HG03135 (cell line): Measurements from ENCODE around the gene CUL1.

Experiments
- ATAC-seq: cut with Tn5 transposase; IDR thresholded peaks from one replicate; pipeline ENCODE4 v1.9.1; 2021; ENCODE audit warnings: mild to moderate bottlenecking, moderate library complexity; ENCODE audit not compliant: unreplicated experiment

The CUL1 gene

DNA sequence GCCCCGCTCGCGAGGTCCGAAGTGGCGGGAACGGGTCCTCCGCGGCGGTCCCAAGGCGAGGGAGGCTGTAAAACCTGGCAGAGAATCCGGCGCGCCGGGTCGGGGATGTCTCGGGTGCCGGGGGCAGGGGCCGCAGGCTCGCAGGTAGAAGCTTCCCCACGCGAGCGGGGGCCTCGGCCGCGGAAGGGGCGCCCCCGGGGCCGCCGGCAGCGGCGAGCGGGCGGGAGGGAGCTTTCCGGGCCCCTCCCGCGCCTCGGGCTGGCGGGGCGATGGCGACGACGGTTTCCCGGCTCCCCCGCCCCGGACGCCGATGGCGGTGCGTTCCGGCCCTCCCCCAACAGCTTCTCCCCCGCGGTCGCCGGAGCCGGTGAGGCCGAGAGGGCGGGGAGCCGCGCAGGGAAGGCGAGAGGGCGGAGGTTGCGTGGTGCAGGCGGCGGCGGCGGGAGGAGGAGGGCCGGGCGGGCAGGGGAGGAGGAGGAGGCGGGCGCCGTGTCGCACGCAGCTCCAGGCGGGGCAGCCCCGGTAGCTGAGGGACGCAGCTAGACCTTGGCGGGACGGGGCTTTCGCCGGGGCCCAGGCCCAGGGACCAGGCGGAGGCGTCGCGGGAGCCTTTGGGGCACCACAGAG, at the start of gene CUL1:
Gene CUL1 (plus strand): TSS at position 507 of the 627 bp plus-strand sequence. CDS start 31,220 bp downstream, outside the sequence.
- ATAC-seq, result peak; percentile 67

DNA sequence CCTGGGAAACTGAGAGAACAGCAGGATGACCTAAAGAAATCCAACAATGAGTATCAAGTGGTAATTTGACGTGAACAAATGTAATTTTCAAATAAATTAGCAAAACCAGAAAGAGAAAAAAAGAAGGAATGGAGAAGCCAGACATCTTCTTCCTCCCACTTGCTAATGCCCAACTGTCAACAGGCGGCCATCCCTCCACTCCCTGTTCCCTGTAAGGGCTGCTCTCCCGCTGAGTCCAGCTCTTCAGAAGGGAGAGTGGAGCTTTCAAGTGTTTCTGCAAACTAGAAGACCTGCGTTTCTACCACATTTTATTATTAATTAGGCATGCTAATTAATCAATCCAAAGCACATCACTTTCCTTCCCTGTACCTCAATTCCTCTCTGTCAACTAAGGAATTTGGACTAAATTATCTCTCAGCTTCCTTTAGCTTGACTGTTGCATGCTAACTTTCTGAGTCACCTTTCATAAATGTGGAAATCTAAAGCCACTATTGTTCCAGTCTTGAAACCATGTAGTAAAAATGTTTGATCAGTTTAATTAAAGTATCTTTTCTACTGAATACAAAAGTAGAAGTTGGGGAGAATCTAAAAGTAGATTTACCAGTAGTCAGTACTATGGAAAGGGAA, 48.4 kb upstream of the CUL1 start:
- no peak for ATAC-seq

DNA sequence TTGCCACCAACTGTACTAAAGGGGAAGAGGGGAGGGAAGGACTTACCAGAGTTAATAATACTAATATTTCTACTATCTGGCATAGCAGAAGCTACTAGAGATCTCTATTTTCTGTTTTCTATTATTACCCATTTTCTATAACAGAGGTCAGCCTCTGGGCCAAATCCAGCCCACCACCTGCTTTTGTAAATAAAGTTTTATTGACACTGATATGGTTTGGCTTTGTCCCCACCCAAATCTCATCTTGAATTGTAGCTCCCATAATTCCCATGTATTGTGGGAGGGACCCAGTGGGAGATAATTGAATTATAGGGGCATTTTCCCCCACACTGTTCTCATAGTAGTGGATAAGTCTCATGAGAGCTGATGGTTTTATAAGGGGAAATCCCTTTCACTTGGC, 45.9 kb upstream of the CUL1 start:
- ATAC-seq, result no peak

DNA sequence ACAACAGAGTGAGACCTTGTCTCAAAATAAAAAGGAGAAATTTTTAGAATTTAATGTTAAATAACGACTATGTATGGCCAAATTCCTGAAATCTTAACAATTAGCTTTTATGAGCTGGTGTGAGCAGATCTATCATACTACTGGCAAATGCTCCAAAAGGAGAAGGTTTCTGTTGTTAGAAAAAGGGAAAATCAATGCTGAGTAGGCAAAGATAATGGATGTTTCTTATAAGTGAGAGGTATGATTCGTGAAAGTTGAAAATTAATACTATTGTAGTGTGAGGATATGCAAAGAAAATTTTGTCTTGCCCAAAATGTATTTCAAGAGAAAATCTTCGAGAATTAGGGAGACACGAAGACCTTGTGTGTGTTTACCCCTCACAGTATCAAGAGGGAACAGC, 40.8 kb upstream of the CUL1 start:
- ATAC-seq, result no peak

DNA sequence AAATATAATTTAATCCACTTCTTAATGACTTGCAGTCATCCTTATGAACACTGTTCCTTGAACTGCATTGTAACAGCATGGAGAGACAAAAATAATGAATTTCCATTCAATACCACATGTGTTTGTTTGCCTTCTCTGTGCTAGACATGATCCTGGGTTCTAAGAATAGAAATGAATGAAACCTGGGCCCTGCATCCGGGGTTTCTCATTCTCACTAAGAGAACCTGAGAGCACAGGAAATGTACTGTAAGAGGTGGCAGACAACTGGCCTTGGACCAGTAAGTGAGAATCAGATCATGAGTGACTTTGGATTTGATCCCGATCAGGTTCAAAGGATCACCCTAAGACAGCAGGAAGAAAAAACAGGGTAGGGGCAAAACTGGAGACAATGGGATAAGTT, 37.2 kb upstream of the CUL1 start:
- no peak for ATAC-seq

DNA sequence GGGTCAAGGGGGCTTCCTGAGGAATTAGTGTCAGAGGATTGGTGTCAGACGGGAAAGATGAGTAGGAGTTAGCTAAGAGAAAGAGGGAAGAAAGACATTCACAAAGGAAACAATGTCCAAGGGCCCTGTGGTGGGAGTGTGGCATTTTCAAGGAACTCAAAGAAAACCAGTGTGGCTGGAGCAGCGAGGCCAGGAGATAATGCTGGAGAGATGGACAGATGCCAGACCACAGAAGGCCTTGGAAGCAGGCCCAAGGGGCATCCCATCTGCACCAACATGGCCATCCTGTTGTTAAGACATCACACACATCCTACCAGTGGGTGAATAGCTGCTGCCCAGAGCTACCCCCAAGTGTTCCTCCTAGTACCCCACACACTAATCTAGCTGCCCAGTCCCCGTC, 36.1 kb upstream of the CUL1 start:
- ATAC-seq, result no peak

DNA sequence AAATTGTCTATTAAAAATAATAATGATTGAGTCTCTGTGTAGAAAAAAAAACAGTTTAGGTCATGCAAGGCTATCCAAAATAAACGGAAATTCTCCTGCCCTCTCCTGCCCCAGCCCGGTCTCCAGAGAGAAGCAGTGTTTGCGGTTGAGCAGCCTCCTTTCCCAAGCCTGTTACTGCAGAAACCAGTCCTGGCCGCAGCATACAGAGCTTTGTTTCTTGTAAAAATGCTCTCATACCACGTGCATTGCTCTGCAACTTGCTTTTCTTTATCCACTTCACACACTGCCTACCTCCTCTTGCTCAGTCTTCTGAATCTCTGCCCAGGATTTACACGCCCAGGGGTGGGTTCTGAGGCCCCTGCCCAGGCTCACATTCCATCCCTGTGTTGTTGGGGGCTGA, 34.4 kb upstream of the CUL1 start:
- no peak for ATAC-seq

DNA sequence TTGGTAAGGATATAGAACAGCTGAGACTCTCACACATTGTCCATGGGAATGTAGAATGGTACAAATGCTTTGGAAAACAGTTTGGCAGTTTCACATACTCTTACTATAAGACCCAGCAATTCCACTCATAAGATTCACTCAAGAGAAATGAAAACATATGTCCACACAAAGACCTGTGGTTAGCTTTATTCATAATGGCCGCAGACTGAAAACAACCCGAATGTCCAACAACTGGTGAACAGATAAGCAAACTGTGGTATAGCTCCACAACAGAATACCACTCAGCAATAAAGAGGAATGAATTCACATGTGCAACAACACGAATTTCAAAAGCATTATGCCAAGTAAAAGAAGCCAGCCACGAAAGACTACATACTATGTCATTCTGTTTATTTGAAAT, 33.5 kb upstream of the CUL1 start:
- no peak for ATAC-seq

DNA sequence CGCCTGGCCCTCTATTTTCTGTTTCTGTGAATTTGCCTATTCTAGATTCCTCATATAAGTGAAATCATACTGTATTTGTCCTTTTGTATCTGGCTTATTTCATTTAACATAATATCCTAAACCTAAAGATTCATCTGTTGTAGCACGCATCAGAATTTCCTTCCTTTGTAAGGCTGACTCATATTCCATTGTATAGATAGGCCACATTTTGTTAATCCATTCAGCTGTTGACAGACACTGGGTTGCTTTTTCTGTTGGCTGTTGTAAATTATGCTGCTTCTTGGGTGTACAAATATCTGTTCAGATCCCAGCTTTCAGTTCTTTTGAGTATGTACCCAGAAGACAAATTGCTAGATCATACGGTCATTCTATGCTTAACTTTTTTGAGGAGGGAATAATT, 28.8 kb upstream of the CUL1 start:
- no peak for ATAC-seq

DNA sequence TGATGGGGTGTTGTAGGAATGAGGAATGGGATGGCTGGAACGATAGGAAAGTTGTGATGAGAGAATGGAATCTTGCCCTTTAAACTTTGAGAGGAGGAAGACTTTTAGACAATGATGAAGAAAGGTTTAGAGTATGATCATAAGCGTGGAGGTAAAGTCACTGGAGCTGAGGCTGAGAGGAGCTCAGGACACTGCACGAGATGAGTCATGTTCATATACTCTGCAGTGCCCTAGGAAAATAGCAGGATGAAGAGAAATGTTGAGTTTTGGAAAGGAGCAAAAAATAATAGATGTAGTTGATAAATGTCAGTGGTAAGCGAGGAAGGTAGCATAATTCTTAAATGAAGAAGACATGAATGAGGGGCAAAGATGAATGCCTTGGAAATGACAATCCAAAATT, 28.3 kb upstream of the CUL1 start:
- ATAC-seq, result no peak

DNA sequence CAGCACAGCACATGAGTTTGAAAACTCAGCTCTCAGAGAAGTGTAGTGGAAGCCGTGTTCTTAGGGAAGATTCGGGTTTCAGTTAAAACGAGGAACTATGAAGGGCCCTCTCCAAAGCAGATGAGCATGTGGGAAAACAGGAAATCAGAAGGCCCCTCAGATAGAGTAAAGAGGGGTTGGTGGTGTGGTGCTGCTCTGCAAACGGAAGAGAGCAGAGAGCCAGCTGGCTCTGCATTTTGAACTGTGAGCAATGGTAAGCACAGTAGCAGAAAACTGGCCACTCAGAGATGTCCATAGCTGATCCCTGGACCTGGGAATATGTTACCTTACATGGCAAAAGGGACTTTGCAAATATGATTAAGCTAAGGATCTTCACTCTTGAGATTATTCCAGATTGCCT, 27.9 kb upstream of the CUL1 start:
- ATAC-seq, result no peak

DNA sequence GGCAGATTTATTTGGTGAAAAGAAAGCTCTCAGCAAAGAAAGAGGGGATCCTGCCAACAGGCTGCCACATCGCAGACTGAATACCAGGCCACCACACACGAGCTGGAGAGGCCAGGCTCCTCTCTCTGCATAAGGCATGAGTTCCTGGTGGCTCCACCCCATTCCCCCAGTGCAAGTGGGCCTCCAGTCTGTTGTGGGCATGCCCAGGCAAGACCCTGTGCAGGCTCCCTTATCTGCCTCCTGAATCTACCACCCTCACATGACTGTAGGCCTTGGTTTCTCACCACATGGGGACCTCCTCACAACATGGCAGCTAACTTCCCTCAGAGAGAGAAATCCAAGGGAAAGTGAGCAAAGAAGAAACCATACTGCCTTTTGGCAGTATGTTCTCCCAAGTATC, 26.7 kb upstream of the CUL1 start:
- ATAC-seq, result no peak

DNA sequence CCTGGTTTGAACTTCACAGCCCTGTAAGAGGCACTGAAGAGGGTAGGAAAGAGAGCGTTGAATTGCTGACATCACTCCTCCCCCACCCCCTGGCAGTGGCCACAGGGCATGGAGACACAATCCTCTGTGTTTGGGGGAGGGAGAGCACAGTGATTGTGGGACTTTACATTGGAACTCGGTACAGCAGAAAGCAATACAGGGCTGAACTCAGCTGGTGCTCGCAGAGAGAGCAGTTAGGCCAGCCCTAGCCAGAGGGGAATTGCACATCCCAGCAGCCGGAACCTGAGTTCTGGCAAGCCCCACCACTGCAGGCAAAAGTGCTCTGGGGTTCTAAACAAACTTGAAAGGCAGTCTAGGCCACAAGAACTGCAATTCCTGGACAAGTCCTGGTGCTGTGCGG, 24.0 kb upstream of the CUL1 start:
- ATAC-seq, result no peak

DNA sequence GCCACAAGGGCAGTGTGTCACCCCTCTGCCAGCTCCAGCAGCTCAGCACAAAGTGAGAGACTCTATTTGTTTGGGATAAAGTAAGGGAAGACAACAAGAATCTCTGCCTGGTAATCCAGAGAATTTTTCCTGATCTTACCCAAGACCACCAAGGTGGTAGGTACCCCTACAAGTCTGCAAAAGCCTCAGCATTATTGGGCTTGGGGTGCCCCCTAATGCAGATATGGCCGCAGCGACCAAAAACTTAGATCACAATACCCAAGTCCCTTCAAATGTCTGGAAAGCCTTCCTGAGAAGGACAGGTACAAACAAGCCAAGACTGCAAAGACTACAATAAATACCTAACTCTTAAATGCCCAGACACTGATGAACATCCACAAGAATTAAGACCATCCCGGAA, 22.4 kb upstream of the CUL1 start:
- ATAC-seq, result no peak

DNA sequence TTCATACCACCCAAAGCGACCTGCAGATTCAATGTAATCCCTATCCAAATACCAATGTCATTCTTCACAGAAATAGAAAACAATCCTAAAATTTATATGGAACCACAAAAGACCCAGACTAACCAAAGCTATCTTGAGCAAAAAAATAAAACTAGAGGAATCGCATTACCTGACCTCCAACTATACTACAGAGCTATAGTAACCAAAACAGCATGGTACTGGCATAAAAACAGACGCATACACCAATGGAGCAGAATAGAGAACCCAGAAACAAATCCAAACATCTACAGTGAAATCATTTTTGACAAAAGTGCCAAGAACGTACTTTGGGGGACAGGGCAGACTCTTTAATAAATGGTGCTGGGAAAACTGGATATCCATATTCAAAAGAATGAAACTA, 16.9 kb upstream of the CUL1 start:
- no peak for ATAC-seq

DNA sequence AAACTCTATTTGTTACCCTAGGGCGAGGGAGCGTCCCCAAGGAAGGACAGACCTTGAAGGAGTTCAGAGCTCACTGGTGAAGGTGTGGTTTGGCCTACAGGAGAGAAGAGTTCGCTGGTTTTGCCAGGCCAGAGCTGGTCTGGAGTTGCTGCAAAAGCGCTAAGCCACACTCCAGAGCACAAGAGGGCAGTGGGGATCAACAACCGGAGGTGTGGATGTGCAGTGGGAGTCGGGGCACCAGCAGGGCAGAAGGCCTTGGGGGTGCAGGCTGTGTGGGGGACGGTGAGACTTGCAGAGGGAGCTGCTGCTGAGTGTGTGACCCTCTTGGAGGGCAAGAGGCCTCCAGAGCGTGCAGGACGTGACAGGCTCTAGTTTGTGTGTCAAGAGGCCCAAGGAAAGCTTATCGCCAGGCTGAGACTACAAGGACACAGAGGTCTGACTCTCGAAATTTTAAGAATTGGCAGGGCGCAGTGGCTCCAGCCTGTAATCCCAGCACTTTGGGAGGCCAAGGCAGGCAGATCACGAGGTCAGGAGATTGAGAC, 14.3 kb upstream of the CUL1 start:
- ATAC-seq, result no peak

DNA sequence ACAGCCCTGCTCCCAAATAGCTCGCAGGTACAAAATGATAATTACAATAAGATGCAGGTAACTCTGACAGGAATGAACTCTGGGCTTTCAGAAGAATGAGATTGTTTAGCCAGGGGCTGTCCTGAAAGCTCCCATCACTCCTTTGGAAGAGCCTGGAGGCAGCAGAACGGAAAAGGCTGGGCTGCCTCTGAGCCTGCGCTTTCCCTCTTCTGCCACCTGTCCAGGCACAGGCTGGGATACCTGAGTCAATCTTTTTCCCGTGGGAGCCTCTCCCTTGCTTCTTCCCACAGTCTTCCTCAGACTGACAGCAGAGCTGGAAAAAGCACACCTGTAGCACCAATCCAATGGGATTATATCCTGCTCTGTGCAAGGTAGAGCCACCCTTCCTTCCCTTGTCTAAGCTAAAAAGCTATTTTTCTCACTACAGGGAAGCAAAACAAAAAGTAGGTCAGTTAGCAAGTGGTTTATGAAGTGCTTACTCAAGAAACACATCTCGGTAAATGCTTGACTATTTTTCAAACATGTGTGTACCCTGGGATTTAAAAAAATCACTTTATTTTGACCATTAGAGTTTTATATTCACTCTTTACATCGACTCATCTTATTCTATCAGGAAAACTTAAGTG, 12.3 kb upstream of the CUL1 start:
- ATAC-seq, result no peak

DNA sequence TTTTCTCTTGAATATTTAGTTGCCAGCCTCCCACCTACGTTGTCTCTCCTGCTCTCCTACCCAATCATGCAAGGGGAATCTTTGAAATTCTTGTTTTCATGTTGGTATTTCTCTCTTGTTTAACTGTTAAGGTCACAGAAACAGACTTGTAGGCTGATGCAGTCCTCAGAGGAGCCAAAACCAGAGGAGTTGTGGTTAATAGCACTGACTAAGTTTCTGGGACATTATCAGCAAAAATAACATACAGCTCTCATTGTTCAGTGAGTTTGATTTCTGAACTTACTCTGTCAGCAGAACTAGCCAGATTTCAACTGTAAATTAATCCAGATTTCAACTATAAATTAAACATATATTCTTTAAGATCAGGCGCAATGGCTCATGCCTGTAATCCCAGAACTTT, 11.1 kb upstream of the CUL1 start:
- ATAC-seq, result no peak

DNA sequence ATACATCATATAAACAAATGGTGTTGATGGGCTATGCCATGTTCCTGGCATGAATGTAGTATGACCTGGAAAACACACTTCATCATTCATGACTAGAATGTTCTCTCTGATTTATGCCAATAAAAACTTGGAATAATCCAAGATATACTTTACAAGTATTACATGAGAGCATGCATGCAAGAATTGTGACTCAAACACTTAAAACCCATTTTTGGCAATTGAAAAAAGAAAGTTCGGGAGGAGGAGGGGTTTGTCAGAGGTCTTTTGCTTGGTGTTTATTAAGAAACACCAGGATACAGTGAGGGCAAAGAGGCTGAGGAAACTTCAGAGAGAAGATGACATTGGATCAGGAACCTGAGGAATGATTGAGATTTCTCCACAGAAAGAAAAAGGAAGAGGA, 10.2 kb upstream of the CUL1 start:
- no peak for ATAC-seq

DNA sequence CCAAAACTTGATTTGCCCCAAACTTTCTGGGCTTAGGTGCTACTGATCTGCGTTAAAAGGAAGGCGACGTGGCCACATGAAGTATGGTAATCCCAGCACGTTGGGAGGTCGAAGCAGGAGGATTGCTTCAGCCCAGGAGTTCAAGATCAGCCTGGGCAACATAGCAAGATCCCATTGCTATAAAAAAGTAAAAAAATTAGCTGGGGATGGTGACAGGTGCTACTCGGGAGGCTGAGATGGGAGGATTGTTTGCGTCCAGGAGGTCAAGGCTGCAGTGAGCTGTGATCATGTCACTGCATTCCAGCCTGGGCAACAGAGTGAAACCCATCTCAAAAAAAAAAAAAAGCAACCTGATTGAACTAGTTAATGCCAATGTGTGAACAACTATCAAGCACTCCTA, 5.1 kb upstream of the CUL1 start:
- no peak for ATAC-seq

DNA sequence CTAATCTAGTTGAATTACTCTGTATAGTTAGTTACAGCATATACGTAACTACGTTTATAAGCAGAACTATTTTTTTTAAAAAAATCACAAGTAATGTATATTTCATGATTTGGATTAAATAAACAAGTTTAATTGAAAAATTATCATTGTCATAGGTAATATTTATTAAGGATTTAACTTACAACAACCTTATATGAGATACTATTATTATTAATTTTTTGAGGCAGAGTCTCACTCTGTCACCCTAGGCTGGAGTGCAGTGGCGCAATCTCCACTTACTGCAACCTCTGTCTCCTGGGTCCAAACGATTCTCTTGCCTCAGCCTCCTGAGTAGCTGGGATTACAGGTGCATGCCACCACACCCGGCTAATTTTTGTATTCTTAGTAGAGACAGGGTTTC, 4.1 kb upstream of the CUL1 start:
- ATAC-seq, result no peak

DNA sequence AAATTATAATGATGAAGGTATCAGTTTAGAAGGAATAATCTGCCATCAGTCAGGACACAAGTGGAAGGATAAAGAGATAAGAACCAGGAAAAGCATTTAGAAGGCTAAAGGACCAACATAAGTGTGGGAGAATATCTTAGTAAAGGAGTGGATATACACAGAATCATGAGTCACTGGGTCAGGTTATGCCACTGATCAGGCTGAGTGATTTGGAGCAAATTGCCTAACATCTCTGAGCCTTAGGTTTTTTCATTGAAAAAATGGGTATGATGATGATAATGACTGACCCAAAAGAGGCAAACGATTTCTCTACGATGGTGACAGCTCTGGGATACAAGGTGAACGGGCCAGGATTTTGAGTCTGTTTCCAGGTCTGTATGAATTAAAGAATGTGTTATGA, 2.8 kb upstream of the CUL1 start:
- no peak for ATAC-seq
